GM21825 (cell line): ENCODE results near the gene AHNAK2.

Source experiments
- ATAC-seq: cut with Tn5 transposase; IDR thresholded peaks from one replicate; pipeline ENCODE4 v1.9.1; 2021; ENCODE audit warnings: mild to moderate bottlenecking, moderate library complexity; ENCODE audit not compliant: unreplicated experiment

The AHNAK2 gene

GRCh38 chr14:104986487-104987164 is 8.5 kb upstream of the AHNAK2 start:
- ATAC-seq = no peak

GRCh38 chr14:104985675-104986486 is 7.7 kb upstream of the AHNAK2 start, which contains the start of gene CLBA1:
Gene CLBA1 (plus strand): TSS chr14:104985788. CDS start chr14:104986432, 644 bp downstream.
- peak; percentile 94 for ATAC-seq

GRCh38 chr14:104984056-104984894 is 6.1 kb upstream of the AHNAK2 start:
- no peak for ATAC-seq

GRCh38 chr14:104983231-104983721 is 5.1 kb upstream of the AHNAK2 start:
- ATAC-seq = no peak

- ATAC-seq = no peak
Observed at GRCh38 chr14:104982548-104983230, 4.5 kb upstream of the AHNAK2 start.

GRCh38 chr14:104981699-104982541 is 3.7 kb upstream of the AHNAK2 start:
- ATAC-seq = no peak

GRCh38 chr14:104980611-104981531 is 2.7 kb upstream of the AHNAK2 start:
- no peak for ATAC-seq

GRCh38 chr14:104979758-104980610 is 1.8 kb upstream of the AHNAK2 start:
- no peak for ATAC-seq

GRCh38 chr14:104978746-104979691 is 845 bp upstream of the AHNAK2 start:
- no peak for ATAC-seq

GRCh38 chr14:104977008-104977680 is 1.0 kb downstream of the AHNAK2 start:
- no peak for ATAC-seq

GRCh38 chr14:104976198-104977007 is 1.8 kb downstream of the AHNAK2 start:
- ATAC-seq = peak; percentile 57

- ATAC-seq = no peak
Observed at GRCh38 chr14:104975481-104976197, 2.5 kb downstream of the AHNAK2 start.

GRCh38 chr14:104974665-104975390 is 3.3 kb downstream of the AHNAK2 start:
- ATAC-seq = no peak

- ATAC-seq = no peak
Observed at GRCh38 chr14:104974146-104974541, 4.0 kb downstream of the AHNAK2 start.
